NCI-H1694 (cell line): Measurements from ENCODE around the gene GBGT1.
"Not testable (repeated sequence)": the region's sequence is repeated elsewhere in the genome, so short reads cannot be mapped to it uniquely, and the experiment has no call there.

Source experiments
- DNase-seq: peaks from one replicate; lab custom pipeline; 2025; lab: John Stamatoyannopoulos, UW

The GBGT1 gene

GRCh38 chr9:133195029-133195428 is 31.3 kb upstream of the GBGT1 start:
- DNase-seq: no peak

DNA sequence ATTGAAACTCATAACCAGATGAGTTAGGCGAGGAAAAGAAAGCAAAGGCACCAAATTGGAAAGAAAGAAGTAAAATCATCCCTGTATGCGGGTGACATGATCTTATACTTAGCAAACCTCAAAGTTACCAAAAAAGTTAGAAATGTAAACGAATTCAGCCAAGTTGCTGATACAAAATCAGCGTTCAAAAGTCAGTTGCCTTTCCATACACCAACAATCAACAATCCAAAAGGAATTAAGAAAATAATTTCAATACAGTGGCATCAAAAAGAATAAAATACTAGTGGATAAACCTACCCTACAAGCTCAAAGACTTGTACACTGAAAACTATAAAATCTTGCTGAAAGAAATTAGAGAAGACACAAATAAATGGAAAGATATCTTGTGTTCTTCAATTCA is 30.9 kb upstream of the GBGT1 start:
- no peak for DNase-seq

- DNase-seq: no peak
These were observed 28.3 kb upstream of the GBGT1 start for GRCh38 chr9:133191989-133192388.

- no peak for DNase-seq
These were observed 26.1 kb upstream of the GBGT1 start for GRCh38 chr9:133189826-133190225.

DNA sequence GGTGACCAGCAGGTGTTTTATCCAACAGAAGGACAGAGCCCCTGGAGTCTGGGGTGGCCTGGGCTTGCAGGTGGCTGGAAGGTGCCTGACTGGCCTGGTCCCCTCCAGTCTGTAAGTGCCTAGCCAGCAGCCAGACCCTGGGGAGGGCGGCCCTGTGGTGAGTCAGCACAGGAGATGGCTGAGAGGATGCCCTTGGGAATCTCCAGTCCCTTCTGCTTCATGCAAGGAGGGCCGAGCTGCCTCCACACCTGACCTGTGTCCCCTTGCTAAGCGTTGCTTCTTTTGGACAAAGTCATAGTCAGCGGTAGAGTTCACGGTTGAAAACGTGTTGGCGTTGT is 25.1 kb upstream of the GBGT1 start:
- no peak for DNase-seq

GRCh38 chr9:133188006-133188842 is 24.5 kb upstream of the GBGT1 start:
- peak; percentile 25 for DNase-seq

DNA sequence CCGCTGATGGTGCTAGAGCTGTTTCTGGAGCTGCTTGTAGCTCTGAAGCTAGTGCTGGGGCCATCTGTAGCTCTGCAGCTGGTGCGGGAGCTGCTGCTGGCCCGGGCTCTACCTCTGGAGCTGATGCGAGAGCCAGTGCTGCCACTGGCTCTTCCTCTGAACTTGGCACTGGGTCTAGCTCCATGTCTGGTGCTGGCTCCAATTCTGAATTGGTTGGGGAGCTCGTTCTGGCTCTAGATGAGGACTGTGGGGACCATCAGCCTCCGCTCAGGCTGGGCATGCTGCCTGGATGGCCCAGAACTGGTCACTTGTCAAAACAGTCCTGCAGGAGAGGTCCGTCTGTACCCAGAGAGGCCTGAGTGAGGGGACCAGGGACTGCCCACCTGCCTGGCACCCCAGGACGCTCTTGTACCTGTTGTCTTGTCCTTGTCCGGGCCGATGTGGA is 23.9 kb upstream of the GBGT1 start:
- no peak for DNase-seq

GRCh38 chr9:133186736-133187135 is 23.0 kb upstream of the GBGT1 start:
- no peak for DNase-seq

DNA sequence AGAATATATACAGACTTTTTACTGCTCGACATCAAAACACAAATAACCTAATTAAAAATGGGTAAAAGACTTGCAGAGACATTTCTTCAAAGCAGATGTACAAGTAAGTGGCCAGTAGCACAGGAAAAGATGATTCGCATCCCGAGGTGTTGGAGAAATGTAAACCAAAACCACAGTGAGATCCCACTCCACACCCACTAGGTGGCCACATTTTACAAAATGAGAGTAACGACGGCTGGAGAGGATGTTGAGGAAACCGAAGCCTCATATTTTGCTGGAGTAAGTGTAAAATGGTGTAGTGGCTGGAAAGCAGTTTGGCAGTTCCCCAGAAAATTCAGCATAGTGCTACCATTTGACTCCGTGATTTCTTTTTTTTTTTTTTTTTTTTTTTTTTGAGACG is 21.3 kb upstream of the GBGT1 start:
- DNase-seq: peak; percentile 58

- no peak for DNase-seq
These were observed 18.4 kb upstream of the GBGT1 start for GRCh38 chr9:133182151-133182550.

GRCh38 chr9:133181561-133181960 is 17.8 kb upstream of the GBGT1 start:
- no peak for DNase-seq

- no peak for DNase-seq
These were observed 17.2 kb upstream of the GBGT1 start for GRCh38 chr9:133180953-133181352.

DNA sequence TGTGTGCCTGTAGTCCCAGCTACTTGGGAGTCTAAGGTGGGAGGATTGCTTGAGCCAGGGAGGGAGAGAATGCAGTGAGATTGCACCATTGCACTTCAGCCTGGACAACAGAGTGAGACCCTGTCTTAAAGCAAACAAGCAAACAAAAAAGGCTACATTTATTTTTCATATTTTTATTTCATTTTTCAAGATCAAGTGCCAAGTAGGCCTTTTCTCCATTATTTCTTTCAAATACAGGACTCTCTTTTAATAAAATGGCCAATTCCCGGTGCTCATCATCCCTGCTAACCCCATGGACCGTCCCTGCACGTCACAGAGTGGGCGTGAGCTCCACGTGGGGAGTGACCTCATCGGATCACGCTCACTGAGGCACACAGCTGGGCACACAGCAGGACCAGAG is 9.3 kb upstream of the GBGT1 start:
- DNase-seq: no peak

GRCh38 chr9:133171161-133171961 is 7.6 kb upstream of the GBGT1 start:
- no peak for DNase-seq

GRCh38 chr9:133170716-133171115 is 7.0 kb upstream of the GBGT1 start:
- no peak for DNase-seq

DNA sequence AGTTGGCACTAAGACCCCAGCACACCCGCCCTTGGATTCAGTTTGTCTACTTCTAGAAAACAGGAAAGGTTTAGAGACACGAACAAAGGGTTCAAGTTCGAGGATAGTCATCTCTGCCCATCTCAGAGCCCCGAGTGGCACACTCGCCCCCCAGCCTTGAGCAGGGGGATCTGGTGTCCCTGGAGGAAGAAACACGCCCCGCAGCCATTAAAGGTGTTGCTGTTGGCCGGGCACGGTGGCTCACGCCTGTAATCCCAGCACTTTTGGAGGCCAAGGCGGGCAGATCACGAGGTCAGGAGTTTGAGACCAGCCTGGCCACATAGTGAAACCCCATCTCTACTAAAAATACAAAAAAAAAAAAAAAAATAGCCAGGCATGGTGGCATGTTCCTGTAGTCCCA is 6.0 kb upstream of the GBGT1 start:
- DNase-seq: not testable (repeated sequence)

DNA sequence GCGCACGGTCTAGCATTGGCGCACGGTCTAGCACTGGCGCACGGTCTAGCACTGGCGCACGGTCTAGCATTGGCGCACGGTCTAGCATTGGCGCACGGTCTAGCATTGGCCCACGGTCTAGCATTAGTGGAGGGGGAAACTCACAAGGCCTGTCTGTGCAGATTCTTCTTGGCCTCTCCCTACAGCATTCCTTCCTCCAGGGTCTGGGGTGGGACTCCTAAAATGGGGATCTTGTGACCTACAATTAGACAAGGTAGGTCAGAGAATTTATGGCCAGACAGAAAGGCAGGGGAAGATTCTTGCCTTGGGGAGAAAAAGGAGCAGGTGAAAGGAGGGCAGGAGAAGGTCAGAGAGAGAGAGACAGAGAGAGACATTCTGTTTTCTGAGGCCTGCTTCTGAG is 5.4 kb upstream of the GBGT1 start:
- DNase-seq: no peak

GRCh38 chr9:133168432-133168831 is 4.7 kb upstream of the GBGT1 start:
- no peak for DNase-seq

GRCh38 chr9:133167769-133168168 is 4.1 kb upstream of the GBGT1 start:
- no peak for DNase-seq

DNA sequence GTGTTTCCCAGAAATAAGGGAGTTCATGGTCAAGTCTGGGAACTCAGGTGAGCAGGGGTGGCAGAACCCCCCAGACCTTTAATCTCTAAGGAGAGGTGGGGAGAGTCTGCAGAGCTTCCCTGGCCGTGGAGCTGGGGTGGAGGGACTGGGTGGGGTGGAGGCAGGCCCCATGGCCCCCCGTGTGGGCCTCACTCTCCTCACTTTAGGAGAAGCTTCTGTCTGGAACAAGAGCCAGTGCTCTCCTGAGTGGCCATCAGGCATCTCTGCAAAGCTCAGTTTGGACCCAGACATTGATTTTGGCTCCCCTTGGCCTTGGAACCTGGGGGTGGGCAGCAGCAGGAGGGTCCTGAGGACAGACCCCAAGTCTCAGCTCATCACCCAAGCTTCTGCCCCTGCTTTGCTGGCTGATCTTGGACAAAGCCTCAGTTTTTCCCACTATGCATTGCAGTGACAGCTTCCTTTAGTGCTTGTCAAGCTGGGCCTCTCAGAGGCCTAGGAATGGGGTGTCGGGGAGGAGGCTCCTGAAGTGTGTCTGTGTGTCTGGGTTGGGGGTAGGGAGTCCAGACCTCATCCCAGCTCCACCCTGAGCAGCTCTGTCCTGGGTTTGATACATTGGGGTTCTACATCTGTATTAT is 3.5 kb upstream of the GBGT1 start:
- no peak for DNase-seq

GRCh38 chr9:133166392-133166791 is 2.7 kb upstream of the GBGT1 start:
- no peak for DNase-seq

DNA sequence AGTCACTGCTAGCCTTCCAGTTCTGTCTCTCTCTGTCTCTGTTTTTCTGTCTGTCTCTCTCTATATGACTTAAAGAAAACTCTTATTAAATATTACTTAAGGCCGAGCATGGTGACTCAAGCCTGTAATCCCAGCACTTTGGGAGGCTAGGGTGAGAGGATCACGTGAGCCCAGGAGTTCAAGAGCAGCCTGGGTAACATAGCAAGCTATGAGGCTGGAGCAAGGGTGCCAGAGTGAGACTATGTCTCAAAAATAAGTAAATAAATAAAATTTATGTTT is 1.7 kb upstream of the GBGT1 start:
- no peak for DNase-seq

DNA sequence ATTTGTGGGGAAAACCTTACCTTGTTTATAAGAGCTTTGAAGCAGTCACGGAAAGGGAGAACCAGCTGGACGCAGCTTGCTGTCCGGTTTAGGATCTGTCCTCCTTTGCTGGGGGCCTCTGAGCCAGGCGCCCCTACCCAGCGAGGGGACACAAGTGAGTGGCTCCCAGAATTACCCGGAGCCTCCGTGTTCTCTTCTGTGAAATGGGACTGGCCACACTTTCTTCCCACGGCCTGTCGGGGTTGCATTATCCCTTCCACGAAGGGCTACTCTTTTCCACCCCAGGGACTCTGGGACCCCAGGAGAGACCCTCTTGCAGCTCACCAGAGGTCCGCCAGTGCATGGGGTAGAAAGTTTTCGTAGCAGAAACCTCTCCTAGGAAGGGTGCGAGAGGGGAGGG is 477 bp upstream of the GBGT1 start:
- no peak for DNase-seq
